ENCODE measurements around the gene NCAPG2. TPM values are rescaled to one million over a fixed set of nuclear protein-coding genes. Genes with fewer than 3 reads are reported as not detected.

The NCAPG2 gene, protein sequence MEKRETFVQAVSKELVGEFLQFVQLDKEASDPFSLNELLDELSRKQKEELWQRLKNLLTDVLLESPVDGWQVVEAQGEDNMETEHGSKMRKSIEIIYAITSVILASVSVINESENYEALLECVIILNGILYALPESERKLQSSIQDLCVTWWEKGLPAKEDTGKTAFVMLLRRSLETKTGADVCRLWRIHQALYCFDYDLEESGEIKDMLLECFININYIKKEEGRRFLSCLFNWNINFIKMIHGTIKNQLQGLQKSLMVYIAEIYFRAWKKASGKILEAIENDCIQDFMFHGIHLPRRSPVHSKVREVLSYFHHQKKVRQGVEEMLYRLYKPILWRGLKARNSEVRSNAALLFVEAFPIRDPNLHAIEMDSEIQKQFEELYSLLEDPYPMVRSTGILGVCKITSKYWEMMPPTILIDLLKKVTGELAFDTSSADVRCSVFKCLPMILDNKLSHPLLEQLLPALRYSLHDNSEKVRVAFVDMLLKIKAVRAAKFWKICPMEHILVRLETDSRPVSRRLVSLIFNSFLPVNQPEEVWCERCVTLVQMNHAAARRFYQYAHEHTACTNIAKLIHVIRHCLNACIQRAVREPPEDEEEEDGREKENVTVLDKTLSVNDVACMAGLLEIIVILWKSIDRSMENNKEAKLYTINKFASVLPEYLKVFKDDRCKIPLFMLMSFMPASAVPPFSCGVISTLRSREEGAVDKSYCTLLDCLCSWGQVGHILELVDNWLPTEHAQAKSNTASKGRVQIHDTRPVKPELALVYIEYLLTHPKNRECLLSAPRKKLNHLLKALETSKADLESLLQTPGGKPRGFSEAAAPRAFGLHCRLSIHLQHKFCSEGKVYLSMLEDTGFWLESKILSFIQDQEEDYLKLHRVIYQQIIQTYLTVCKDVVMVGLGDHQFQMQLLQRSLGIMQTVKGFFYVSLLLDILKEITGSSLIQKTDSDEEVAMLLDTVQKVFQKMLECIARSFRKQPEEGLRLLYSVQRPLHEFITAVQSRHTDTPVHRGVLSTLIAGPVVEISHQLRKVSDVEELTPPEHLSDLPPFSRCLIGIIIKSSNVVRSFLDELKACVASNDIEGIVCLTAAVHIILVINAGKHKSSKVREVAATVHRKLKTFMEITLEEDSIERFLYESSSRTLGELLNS
- 16.4 and 17.7 TPM in 2 replicates for total RNA-seq

- TF ChIP-seq CTCF (IDR thresholded peaks at IDR 0.05; ENCODE audit: insufficient read depth, low read depth, low read length), result no peak
Measured at GRCh38 chr7:158704524-158705233, at the start of gene NCAPG2. NCAPG2 (minus strand) TSS chr7:158704804; CDS start chr7:158701899, 2,905 bp downstream.

DNA sequence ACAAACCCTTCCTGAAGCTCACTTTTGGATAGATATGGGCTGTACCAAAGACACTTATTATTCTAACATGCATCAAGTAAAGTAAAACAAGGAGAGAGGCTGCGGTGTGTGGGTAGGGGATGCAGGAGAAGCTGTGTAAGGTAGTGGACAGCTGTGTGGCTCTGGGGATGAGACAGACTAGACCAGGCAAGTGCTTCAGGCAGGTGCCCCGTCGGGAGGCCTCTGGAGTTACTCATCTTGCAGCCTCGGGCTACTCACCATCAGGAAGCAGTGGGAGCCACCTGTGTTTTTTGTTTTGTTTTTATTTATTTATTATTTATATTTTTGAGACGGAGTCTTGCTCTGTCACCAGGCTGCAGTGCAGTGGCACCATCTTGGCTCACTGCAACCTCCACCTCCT, 49.3 kb upstream of the NCAPG2 start:
- no peak overlapping the region for H3K4me3 ChIP-seq (ENCODE audit: low read depth, low read length)
- DNase-seq (ENCODE audit: low read depth), result no peak
- TF ChIP-seq CTCF (IDR thresholded peaks at IDR 0.05; ENCODE audit: insufficient read depth, low read depth, low read length), result no peak

More at GRCh38 chr7:158704524-158705233, at the start of gene NCAPG2:
- DNase-seq (ENCODE audit: low read depth), result peak; percentile 99
- peak within 1 kb of the TSS; percentile 84 for H3K4me3 ChIP-seq (ENCODE audit: low read depth, low read length)

DNA sequence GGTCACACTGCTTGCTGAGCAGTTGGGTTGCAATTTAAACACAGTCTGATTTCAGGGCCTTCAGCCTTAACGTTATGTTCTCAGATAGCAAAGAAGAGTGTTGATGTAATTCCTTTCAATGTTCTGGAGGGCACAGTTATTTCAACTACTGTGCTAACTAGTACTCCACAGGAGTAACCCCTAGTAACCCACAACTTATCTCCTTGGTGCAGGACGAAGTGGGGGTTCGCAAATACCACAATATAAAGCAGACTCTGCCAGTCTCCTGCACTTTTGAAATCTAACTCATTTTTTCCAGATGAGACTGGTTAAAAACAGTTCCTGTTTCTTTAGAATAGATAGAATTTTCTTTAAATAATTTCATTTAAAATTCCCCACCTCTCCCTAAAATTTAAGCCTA, 47.1 kb upstream of the NCAPG2 start:
- H3K4me3 ChIP-seq (ENCODE audit: low read depth, low read length), result no peak overlapping the region
- no peak for DNase-seq (ENCODE audit: low read depth)
- no peak for TF ChIP-seq CTCF (IDR thresholded peaks at IDR 0.05; ENCODE audit: insufficient read depth, low read depth, low read length)

GRCh38 chr7:158751199-158751598, 46.6 kb upstream of the NCAPG2 start:
- DNase-seq (ENCODE audit: low read depth), result no peak
- no peak for TF ChIP-seq CTCF (IDR thresholded peaks at IDR 0.05; ENCODE audit: insufficient read depth, low read depth, low read length)
- H3K4me3 ChIP-seq (ENCODE audit: low read depth, low read length), result no peak overlapping the region

DNA sequence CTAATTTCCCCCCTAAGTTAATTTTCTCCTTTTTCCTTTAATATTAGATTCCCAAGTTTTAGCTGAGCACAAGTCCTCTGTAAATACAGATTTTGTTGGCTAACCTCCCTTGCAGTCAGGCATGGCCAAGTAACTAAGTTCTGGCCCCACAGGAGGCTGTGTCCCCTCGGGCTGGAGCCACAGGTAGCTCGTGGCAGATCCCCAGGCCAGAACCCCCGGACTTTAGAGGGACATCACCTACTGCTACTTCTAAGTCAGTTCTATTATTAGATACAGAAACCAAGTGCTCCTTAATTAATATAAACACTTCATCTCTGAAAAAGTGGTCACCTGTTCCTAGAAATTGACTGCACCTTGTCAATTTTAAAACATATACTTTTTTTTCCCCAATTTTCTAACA, 46.1 kb upstream of the NCAPG2 start:
- no peak for TF ChIP-seq CTCF (IDR thresholded peaks at IDR 0.05; ENCODE audit: insufficient read depth, low read depth, low read length)
- no peak overlapping the region for H3K4me3 ChIP-seq (ENCODE audit: low read depth, low read length)
- no peak for DNase-seq (ENCODE audit: low read depth)

- H3K4me3 ChIP-seq (ENCODE audit: low read depth, low read length), result no peak overlapping the region
- no peak for TF ChIP-seq CTCF (IDR thresholded peaks at IDR 0.05; ENCODE audit: insufficient read depth, low read depth, low read length)
- DNase-seq (ENCODE audit: low read depth), result no peak
Measured at GRCh38 chr7:158749396-158749795, 44.8 kb upstream of the NCAPG2 start.

Data from fibroblast of villous mesenchyme (primary cell).